Gastrocnemius medialis (tissue), 4 donors: ENCODE measurements around the gene RUNX1. TPM values are rescaled to one million over a fixed set of nuclear protein-coding genes. Genes with fewer than 3 reads are reported as not detected.

Source experiments
- ATAC-seq, 2 donors: fragments of 150-250 bp; one replicate each; pipeline ENCODE4 v1.9.1; 2016
- DNase-seq, 2 donors: peaks; one replicate each; pipeline ENCODE4 v3.0.0-alpha.2; 2019
- H3K27ac ChIP-seq, 4 donors: fragments of 200-600 bp; sonication (generic); 1 replicate in 1 of 4; 2 replicates in 3 of 4; pipeline ENCODE4 v1.5.1; 2016 to 2018; ENCODE audit warnings: mild to moderate bottlenecking in 2 of 4, moderate library complexity in 1 of 4
- H3K27me3 ChIP-seq, 3 donors: fragments of 200-600 bp; sonication (generic) in 2 of 3; 1 replicate in 1 of 3; 2 replicates in 2 of 3; pipeline versions ENCODE4 v1.5.1 to v1.6.0; 2016 to 2019; ENCODE audit warnings: mild to moderate bottlenecking in 1 of 3, moderate library complexity in 1 of 3
- H3K36me3 ChIP-seq, 2 donors: fragments of 200-600 bp; sonication (generic) in 1 of 2; one replicate each; pipeline ENCODE4 v1.5.1; 2017 to 2018
- H3K4me1 ChIP-seq, 2 donors: fragments of 200-600 bp; sonication (generic) in 1 of 2; one replicate each; pipeline ENCODE4 v1.5.1; 2016 to 2017; ENCODE audit warnings: mild to moderate bottlenecking in 2 of 2
- H3K4me3 ChIP-seq, 4 donors: fragments of 200-600 bp; sonication (generic) in 3 of 4; 1 replicate in 1 of 4; 2 replicates in 3 of 4; pipeline ENCODE4 v1.5.1; 2016 to 2019; ENCODE audit warnings: mild to moderate bottlenecking in 2 of 4
- H3K9me3 ChIP-seq, 3 donors: fragments of 200-600 bp; sonication (generic) in 2 of 3; 1 replicate in 1 of 3; 2 replicates in 2 of 3; pipeline ENCODE4 v1.5.1; 2016 to 2019
- POLR2A ChIP-seq, 2 donors: fragments of 450-650 bp; IDR thresholded peaks; one replicate each; pipeline ENCODE4 v1.6.1; 2017; ENCODE audit warnings: antibody characterized with exemption in 2 of 2, mild to moderate bottlenecking in 2 of 2, moderate library complexity in 2 of 2
- in situ Hi-C, 4 donors: fragments of 200-750 bp; cut with MboI; loops; one replicate each; pipeline versions ENCODE4 v1.15.0 to v1.8.0; 2017; ENCODE audit warnings: low sequenced_read_pairs in 4 of 4
- intact Hi-C: fragments of 100-400 bp; cut with DNase I; formaldehyde crosslinking; loops from one replicate; pipeline ENCODE4 v1.15.1; 2023; ENCODE audit warnings: low total_unique reads
- total RNA-seq, 4 donors: library from RNA; depleted of rRNA; stranded (reverse); fragments of >200 nt; gene quantifications; one replicate each; pipeline versions ENCODE4 v1.1.0 to v1.2.3, GENCODE V29; 2016
- TF ChIP-seq, protein P1 (sequence below), 5 experiments: fragments of 450-650 bp in 3 of 5; fragments of 200-600 bp in 2 of 5; sonication (generic) in 2 of 5; IDR thresholded peaks in 4 of 5; conservative IDR thresholded peaks in 1 of 5; 1 replicate in 4 of 5; 2 replicates in 1 of 5; pipeline ENCODE4 v1.5.1; 2016 to 2019; ENCODE audit warnings: antibody characterized with exemption in 5 of 5, mild to moderate bottlenecking in 3 of 5, moderate library complexity in 3 of 5

RUNX1 gene
- total RNA-seq, 4 donors from 2014 or later: 8.0 to 20.9 (median 10.6) TPM

DNA sequence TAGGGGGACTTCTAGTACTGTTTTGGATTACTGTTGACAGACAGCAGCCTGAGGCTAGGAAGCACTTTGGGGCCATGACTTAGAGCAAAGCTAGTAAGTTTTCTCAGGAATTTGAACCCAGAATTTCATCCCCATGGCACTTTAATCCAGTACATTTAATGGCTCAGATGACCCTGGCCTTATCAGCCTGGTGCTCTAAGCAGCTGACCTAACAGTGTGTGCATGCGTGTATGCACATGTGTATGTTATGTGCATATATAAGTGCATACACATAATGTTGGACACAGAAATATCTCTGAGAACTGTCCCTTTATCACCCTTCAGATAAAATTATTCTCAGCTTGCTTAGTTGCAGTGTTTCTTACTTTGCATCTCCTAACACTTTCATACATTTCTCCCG lies 265.3 kb downstream of the RUNX1 start:
- ATAC-seq: no peak
- H3K4me1 ChIP-seq: no peaks in the 10 kb centered on the region
- no peaks in the 10 kb centered on the region for H3K9me3 ChIP-seq
- TF ChIP-seq POLR2A (IDR thresholded peaks at IDR 0.05): no peak
- TF ChIP-seq, protein P1, sequence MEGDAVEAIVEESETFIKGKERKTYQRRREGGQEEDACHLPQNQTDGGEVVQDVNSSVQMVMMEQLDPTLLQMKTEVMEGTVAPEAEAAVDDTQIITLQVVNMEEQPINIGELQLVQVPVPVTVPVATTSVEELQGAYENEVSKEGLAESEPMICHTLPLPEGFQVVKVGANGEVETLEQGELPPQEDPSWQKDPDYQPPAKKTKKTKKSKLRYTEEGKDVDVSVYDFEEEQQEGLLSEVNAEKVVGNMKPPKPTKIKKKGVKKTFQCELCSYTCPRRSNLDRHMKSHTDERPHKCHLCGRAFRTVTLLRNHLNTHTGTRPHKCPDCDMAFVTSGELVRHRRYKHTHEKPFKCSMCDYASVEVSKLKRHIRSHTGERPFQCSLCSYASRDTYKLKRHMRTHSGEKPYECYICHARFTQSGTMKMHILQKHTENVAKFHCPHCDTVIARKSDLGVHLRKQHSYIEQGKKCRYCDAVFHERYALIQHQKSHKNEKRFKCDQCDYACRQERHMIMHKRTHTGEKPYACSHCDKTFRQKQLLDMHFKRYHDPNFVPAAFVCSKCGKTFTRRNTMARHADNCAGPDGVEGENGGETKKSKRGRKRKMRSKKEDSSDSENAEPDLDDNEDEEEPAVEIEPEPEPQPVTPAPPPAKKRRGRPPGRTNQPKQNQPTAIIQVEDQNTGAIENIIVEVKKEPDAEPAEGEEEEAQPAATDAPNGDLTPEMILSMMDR (IDR thresholded peaks at IDR 0.05 in 4 of 5, conservative IDR thresholded peaks at IDR 0.05 in 1 of 5): no peak
- DNase-seq: no peak
- H3K27me3 ChIP-seq: no peaks in the 10 kb centered on the region
- in situ Hi-C loops (loop anchor here in 2 of 4 donors (25.0 kb wide), 2 partner anchors 97 to 253 kb away; partner anchors contain the start of gene RUNX1 (in 1 of the 2)), intact Hi-C loops (no loop called here)
- no peak overlapping the region for H3K27ac ChIP-seq
- H3K36me3 ChIP-seq: no peaks in the 10 kb centered on the region
- no peak overlapping the region for H3K4me3 ChIP-seq

DNA sequence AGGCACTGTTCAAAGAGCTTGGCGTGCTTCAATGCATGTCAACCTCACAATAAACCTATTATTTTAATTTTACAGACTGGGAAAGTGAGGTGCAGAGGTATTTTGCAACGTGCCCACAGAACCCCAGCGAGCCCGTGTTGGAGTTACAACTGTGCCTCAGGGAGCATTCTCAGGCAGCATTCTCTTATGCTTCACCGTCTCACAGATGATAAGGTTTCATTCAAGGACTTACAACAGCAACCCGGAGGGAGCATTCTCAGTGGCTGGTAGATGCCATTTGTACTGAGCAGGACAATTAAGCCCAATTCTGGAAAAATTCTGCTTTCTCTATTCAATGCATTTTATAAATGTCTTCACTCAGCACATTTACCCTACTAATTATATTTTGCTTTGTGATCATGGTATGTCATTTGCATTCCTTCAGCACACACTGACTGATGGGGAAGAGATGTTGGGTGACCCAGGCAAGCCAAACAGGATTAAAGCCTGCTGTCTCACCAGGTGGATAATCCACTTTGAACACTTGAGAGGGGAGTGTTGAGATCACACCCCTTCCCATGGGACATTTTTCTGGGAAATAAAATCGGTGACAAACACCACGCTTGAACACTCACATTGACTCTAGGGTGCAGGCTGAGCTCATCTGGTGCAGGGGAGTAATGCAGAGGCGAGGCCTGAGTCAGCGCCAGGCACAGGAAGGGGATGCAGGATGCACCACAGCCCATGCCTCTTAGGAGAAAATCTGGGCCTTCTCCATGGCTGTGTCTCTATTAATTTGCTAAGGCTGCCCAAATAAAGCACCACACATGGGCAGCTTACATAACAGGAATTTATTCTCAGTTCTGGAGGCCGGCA lies 266.4 kb downstream of the RUNX1 start:
- no peak overlapping the region for H3K27ac ChIP-seq
- in situ Hi-C loops: loop anchor here in 2 of 4 donors (25.0 kb wide), 2 partner anchors 95 to 255 kb away; partner anchors contain the start of gene RUNX1 (in 1 of the 2)
- H3K4me3 ChIP-seq: no peak overlapping the region
- H3K27me3 ChIP-seq: no peaks in the 10 kb centered on the region
- no peaks in the 10 kb centered on the region for H3K36me3 ChIP-seq
- TF ChIP-seq, protein P1 (IDR thresholded peaks at IDR 0.05 in 4 of 5, conservative IDR thresholded peaks at IDR 0.05 in 1 of 5): no peak
- no peak for TF ChIP-seq POLR2A (IDR thresholded peaks at IDR 0.05)
- intact Hi-C loops: no loop called here
- no peaks in the 10 kb centered on the region for H3K9me3 ChIP-seq
- H3K4me1 ChIP-seq: no peaks in the 10 kb centered on the region
- DNase-seq (no peak), ATAC-seq (no peak)

DNA sequence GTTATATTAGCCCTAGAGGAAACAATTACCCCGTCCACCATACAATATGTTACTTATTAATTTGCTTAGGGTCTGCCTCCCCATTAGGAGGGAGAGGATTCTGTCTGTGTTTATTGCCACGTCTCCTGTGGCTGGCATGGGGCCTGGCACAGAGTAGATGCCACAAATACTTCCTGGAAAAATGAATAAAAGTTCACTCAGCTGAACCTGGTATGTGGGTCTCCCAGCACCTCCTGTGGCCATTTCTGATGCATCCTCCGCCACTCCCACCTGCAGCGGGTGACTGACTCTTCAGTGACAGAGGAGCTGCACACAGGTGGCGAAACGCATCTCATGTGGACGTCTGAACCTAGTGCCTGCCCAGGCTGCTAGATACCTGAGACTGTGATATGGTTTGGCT lies 267.6 kb downstream of the RUNX1 start:
- H3K4me1 ChIP-seq: no peaks in the 10 kb centered on the region

DNA sequence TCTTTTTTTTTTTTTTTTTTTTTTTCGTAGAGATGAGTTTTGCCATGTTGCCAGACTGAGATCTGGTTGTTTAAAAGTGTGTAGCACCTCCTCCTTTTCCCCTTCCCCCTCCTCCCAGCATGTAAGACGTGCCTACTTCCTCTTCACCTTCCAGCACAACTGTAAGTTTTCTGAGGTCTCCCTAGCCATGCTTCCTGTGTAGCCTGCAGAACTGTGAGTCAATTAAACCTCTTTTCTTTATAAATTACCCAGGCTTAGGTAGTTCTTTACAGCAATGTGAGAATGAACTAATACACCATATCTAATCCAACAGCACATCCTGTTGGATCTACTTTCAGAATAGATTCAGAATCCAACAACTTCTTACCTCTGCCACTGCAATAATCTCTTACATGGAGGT lies 269.2 kb downstream of the RUNX1 start:
- TF ChIP-seq, protein P1 (IDR thresholded peaks at IDR 0.05 in 4 of 5, conservative IDR thresholded peaks at IDR 0.05 in 1 of 5): no peak
- no peak for TF ChIP-seq POLR2A (IDR thresholded peaks at IDR 0.05)

More for the DNA sequence above, 267.6 kb downstream of the RUNX1 start:
- no peak for DNase-seq
- intact Hi-C loops (no loop called here), in situ Hi-C loops (loop anchor here in 2 of 4 donors (25.0 kb wide), 2 partner anchors 94 to 256 kb away; partner anchors contain the start of gene RUNX1 (in 1 of the 2))
- Histone ChIP-seq H3K27me3 (no peaks in the 10 kb centered on the region), H3K36me3 (no peaks in the 10 kb centered on the region), H3K9me3 (no peaks in the 10 kb centered on the region), H3K27ac (no peak overlapping the region), H3K4me3 (no peak overlapping the region)
- TF ChIP-seq, protein P1 (IDR thresholded peaks at IDR 0.05 in 4 of 5, conservative IDR thresholded peaks at IDR 0.05 in 1 of 5): no peak
- TF ChIP-seq POLR2A (IDR thresholded peaks at IDR 0.05): no peak
- ATAC-seq: no peak

More for the DNA sequence above, 269.2 kb downstream of the RUNX1 start:
- H3K27me3 ChIP-seq: no peaks in the 10 kb centered on the region
- no peaks in the 10 kb centered on the region for H3K9me3 ChIP-seq
- in situ Hi-C loops: loop anchor here in 2 of 4 donors (25.0 kb wide), 2 partner anchors 93 to 257 kb away; partner anchors contain the start of gene RUNX1 (in 1 of the 2)
- DNase-seq: no peak
- no peak overlapping the region for H3K4me3 ChIP-seq
- no peak overlapping the region for H3K27ac ChIP-seq
- no peaks in the 10 kb centered on the region for H3K4me1 ChIP-seq
- intact Hi-C loops: no loop called here
- ATAC-seq: no peak
- H3K36me3 ChIP-seq: no peaks in the 10 kb centered on the region
